ENCODE data around the gene KLRC4.
"Not testable (repeated sequence)": the region's sequence is repeated elsewhere in the genome, so short reads cannot be mapped to it uniquely, and the experiment has no call there.

GRCh38 chr12:10430623-10431022 is 21.1 kb upstream of the KLRC4 start:
- not testable (repeated sequence) for TF ChIP-seq JUN (IDR thresholded peaks at IDR 0.05; ENCODE audit: low read depth, low read length); EP300 (IDR thresholded peaks at IDR 0.05; ENCODE audit: borderline replicate concordance in 1 of 2, low read depth in 2 of 2, low read length in 2 of 2)
- TF ChIP-seq, protein P1, sequence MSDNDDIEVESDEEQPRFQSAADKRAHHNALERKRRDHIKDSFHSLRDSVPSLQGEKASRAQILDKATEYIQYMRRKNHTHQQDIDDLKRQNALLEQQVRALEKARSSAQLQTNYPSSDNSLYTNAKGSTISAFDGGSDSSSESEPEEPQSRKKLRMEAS (IDR thresholded peaks at IDR 0.05) = not testable (repeated sequence)

Measured in H1 (cell line).